K562 (cell line): Measurements from ENCODE around the gene ADNP2. TPM values are rescaled to one million over a fixed set of nuclear protein-coding genes. Genes with fewer than 3 reads are reported as not detected.
A peak's percentile ranks its signal among the peaks of the same experiment; 100 is the strongest.

Experiments
- ATAC-seq: fragments of 200-7000 bp; cut with Tn5 transposase; 3 replicates; pipeline ENCODE4 v1.9.1; 2020; ENCODE audit warnings: moderate library complexity
- BruUV-seq: library from RNA; stranded (reverse); fragments of 400-500 nt; replicated peaks from 2 replicates; lab custom pipeline; 2021; lab: Mats Ljungman, UMichigan
- CTCF ChIA-PET: fragments of 300-600 bp; formaldehyde crosslinking; extraction: SDS; loops from one replicate; lab custom pipeline; 2021; ENCODE audit warnings: low intra/inter-chr PET ratio; lab: Yijun Ruan, JAX
- POLR2A ChIA-PET: fragments of 300-600, 350-650 bp; sonication (Branson Sonifier 250); formaldehyde crosslinking; extraction: SDS; loops from one replicate; lab custom pipeline; 2021; ENCODE audit warnings: antibody characterized with exemption, inconsistent platforms; lab: Yijun Ruan, JAX
- DNase-seq, 4 experiments: peaks; one replicate each; pipeline versions ENCODE4 v3.0.0 to v3.0.0-alpha.2; 2011 to 2018; ENCODE audit warnings: low spot score in 3 of 4, mixed read lengths in 3 of 4; ENCODE audit errors: extremely low read depth in 1 of 4
- FAIRE-seq: peaks from 2 replicates; lab custom pipeline; 2011; peaks lifted over from hg19 to GRCh38; lab: Jason Lieb, UNC
- H2AFZ ChIP-seq: 2 replicates; pipeline ENCODE4 v1.6.0; 2011; ENCODE audit warnings: low read depth, low read length, control low read depth, inconsistent platforms
- H3K27ac ChIP-seq: fragments of 200-600 bp; 3 replicates; pipeline ENCODE4 v1.8.0; 2011; ENCODE audit warnings: low read depth, mild to moderate bottlenecking, control low read depth, inconsistent platforms, low read length, moderate library complexity, mixed read lengths; ENCODE audit errors: extremely low read depth
- H3K27me3 ChIP-seq, 2 experiments: fragments of 300-600 bp in 1 of 2; 2 replicates in 1 of 2; 3 replicates in 1 of 2; pipeline versions ENCODE4 v1.6.0 to v1.8.0; 2011; ENCODE audit warnings: inconsistent platforms in 2 of 2, low read length in 2 of 2, mild to moderate bottlenecking in 1 of 2, mixed read lengths in 1 of 2, moderate library complexity in 1 of 2; ENCODE audit not compliant: control insufficient read depth in 2 of 2, insufficient read depth in 2 of 2
- H3K36me3 ChIP-seq: fragments of 300-600 bp; 3 replicates; pipeline ENCODE4 v1.8.0; 2011; ENCODE audit warnings: mild to moderate bottlenecking, low read length, inconsistent platforms; ENCODE audit not compliant: control insufficient read depth, insufficient read depth
- H3K4me1 ChIP-seq, 2 experiments: fragments of 200-600 bp in 1 of 2; replicated peaks in 1 of 2; 2 replicates in 1 of 2; 3 replicates in 1 of 2; pipeline versions ENCODE4 v1.5.1 to v1.8.0; 2011; ENCODE audit warnings: inconsistent platforms in 2 of 2, low read length in 2 of 2, mild to moderate bottlenecking in 1 of 2, mixed read lengths in 1 of 2, moderate library complexity in 1 of 2; ENCODE audit not compliant: control insufficient read depth in 2 of 2, insufficient read depth in 2 of 2
- H3K4me2 ChIP-seq: 2 replicates; pipeline ENCODE4 v1.6.1; 2011; ENCODE audit warnings: low read length, control low read depth, inconsistent platforms, mixed read lengths; ENCODE audit not compliant: insufficient read depth
- H3K4me3 ChIP-seq: fragments of 200-600 bp; sonication (generic), shearing (Covaris generic); 2 replicates; pipeline ENCODE4 v1.5.1; 2016; ENCODE audit warnings: control low read depth, inconsistent platforms
- H3K79me2 ChIP-seq: fragments of 200-600 bp; 3 replicates; pipeline ENCODE4 v1.8.0; 2011; ENCODE audit warnings: low read length, inconsistent platforms; ENCODE audit not compliant: control insufficient read depth, insufficient read depth
- H3K9ac ChIP-seq, 2 experiments: 2 replicates each; pipeline versions ENCODE4 v1.6.0 to v1.6.1; 2011; ENCODE audit warnings: low read depth in 2 of 2, low read length in 2 of 2, control low read depth in 1 of 2, inconsistent platforms in 1 of 2, mild to moderate bottlenecking in 1 of 2, mixed read lengths in 1 of 2; ENCODE audit not compliant: insufficient read depth in 1 of 2
- H3K9me1 ChIP-seq: one replicate; pipeline ENCODE4 v1.6.0; 2011; ENCODE audit warnings: inconsistent platforms, mild to moderate bottlenecking, low read length, moderate library complexity; ENCODE audit not compliant: control insufficient read depth, insufficient read depth
- H3K9me3 ChIP-seq: replicated peaks from 2 replicates; pipeline ENCODE4 v1.5.1; 2011; ENCODE audit warnings: low read depth, low read length, inconsistent platforms; ENCODE audit not compliant: control insufficient read depth, insufficient read depth
- H4K20me1 ChIP-seq: replicated peaks from 2 replicates; pipeline ENCODE4 v1.6.1; 2011; ENCODE audit warnings: low read length, inconsistent platforms, mixed read lengths; ENCODE audit not compliant: control insufficient read depth, insufficient read depth
- CC2D1A ChIP-seq: fragments of 450-650 bp; IDR thresholded peaks from 2 replicates; pipeline ENCODE4 v1.6.1; 2017; ENCODE audit warnings: mild to moderate bottlenecking
- CHAMP1 ChIP-seq: fragments of 450-650 bp; IDR thresholded peaks from 2 replicates; pipeline ENCODE4 v1.6.1; 2016; ENCODE audit warnings: mild to moderate bottlenecking
- CHD4 ChIP-seq: fragments of 200-600 bp; sonication (generic); IDR thresholded peaks from 3 replicates; pipeline ENCODE4 v1.6.1; 2012; ENCODE audit warnings: low read depth, mild to moderate bottlenecking, mixed read lengths, low read length, inconsistent platforms; ENCODE audit not compliant: insufficient read depth, insufficient replicate concordance, poor library complexity, severe bottlenecking
- GATAD2A ChIP-seq: fragments of 450-650 bp; IDR thresholded peaks from 2 replicates; pipeline ENCODE4 v1.6.1; 2017
- LCOR ChIP-seq: sonication (generic); formaldehyde crosslinking; IDR thresholded peaks from 2 replicates; pipeline ENCODE4 v1.8.0; 2022; ENCODE audit warnings: mild to moderate bottlenecking, missing genetic modification reagents
- MCM3 ChIP-seq: fragments of 450-650 bp; IDR thresholded peaks from 2 replicates; pipeline ENCODE4 v1.6.1; 2016
- RBFOX2 ChIP-seq: fragments of 200-400 bp; formaldehyde crosslinking; IDR thresholded peaks from 2 replicates; pipeline ENCODE4 v1.6.1; 2017; ENCODE audit warnings: low read depth, mild to moderate bottlenecking, low read length, moderate library complexity
- RCOR1 ChIP-seq, 2 experiments: IDR thresholded peaks; 2 replicates each; pipeline ENCODE4 v1.6.1; 2012; ENCODE audit warnings: low read depth in 2 of 2, low read length in 2 of 2, borderline replicate concordance in 1 of 2, improper control_type of control experiment in 1 of 2
- SMC3 ChIP-seq: conservative IDR thresholded peaks from 2 replicates; pipeline ENCODE4 v1.6.1; 2011; ENCODE audit warnings: low read depth, low read length, improper control_type of control experiment; ENCODE audit not compliant: insufficient read depth
- XRCC4 ChIP-seq: IDR thresholded peaks from one replicate; pipeline ENCODE4 v1.6.1; 2011; ENCODE audit not compliant: insufficient read depth, insufficient read length; ENCODE audit errors: extremely low read depth
- ZNF12 ChIP-seq: sonication (generic); formaldehyde crosslinking; IDR thresholded peaks from 2 replicates; pipeline ENCODE4 v1.4.0; 2020; ENCODE audit warnings: mild to moderate bottlenecking, missing genetic modification reagents
- ZNF239 ChIP-seq: fragments of 250-450 bp; sonication (Bioruptor Pico); IDR thresholded peaks from 2 replicates; pipeline ENCODE4 v1.4.0; 2020; ENCODE audit warnings: mild to moderate bottlenecking
- WGBS: fragments of 100-300 bp; shearing (Covaris generic); methylation state at CpG from one replicate; pipeline ENCODE4 v1.1.6; 2016; ENCODE audit warnings: low coverage, mixed read lengths; ENCODE audit not compliant: insufficient coverage; ENCODE audit errors: missing lambda C conversion rate; 5-methylcytosine and 5-hydroxymethylcytosine counted together
- in situ Hi-C: fragments of 300-500 bp; cut with MboI; formaldehyde crosslinking; loops from 4 replicates; pipeline ENCODE4 v1.15.0; 2018; ENCODE audit warnings: inconsistent platforms, mixed read lengths
- intact Hi-C: fragments of 100-400 bp; cut with micrococcal nuclease; formaldehyde crosslinking; loops from 2 replicates; pipeline ENCODE4 v1.14.2; 2022
- polyA plus RNA-seq, 8 experiments: library from polyadenylated mRNA; depleted of rRNA in 4 of 8; stranded (reverse) in 5 of 8; unstranded in 3 of 8; fragments of >200 nt; fragmentation: Nextera tagmentation in 2 of 8; fragmentation: Illumina TruSeq in 1 of 8; extraction: Ambion mirVana in 2 of 8; extraction: Trizol in 1 of 8; gene quantifications; 2 replicates each; pipeline versions ENCODE4 v1.2.1 to v1.2.3, GENCODE V29; 2011 to 2014; ENCODE audit warnings: inconsistent platforms in 1 of 8, missing spikeins in 1 of 8
- total RNA-seq, 7 experiments: library from RNA; depleted of rRNA in 6 of 7; stranded (reverse); fragments of >200 nt in 6 of 7; fragmentation: Illumina TruSeq in 2 of 7; extraction: Trizol in 2 of 7; gene quantifications; 2 replicates each; pipeline versions ENCODE4 v1.2.1 to v1.2.3, GENCODE V29; 2011 to 2021; ENCODE audit warnings: low replicate concordance in 1 of 7
- TF ChIP-seq, protein P1 (sequence below): fragments of 250-450 bp; sonication (Bioruptor Pico); IDR thresholded peaks from 2 replicates; pipeline ENCODE4 v1.4.0; 2020; ENCODE audit warnings: mild to moderate bottlenecking, moderate library complexity
- TF ChIP-seq, protein P2 (sequence below), 3 experiments: IDR thresholded peaks in 2 of 3; conservative IDR thresholded peaks in 1 of 3; 2 replicates each; pipeline ENCODE4 v1.5.1; 2011 to 2012; ENCODE audit warnings: low read length in 3 of 3, mild to moderate bottlenecking in 3 of 3, control low read depth in 2 of 3, improper control_type of control experiment in 1 of 3, inconsistent platforms in 1 of 3, low read depth in 1 of 3, mixed read lengths in 1 of 3, moderate library complexity in 1 of 3; ENCODE audit not compliant: insufficient read depth in 2 of 3

ADNP2 gene
- total and polyA plus RNA-seq, 9 of the 15 experiments (the other 6 are each of a cell fraction or from before 2014, with no cell fraction given): 5.8 to 24.3 (median 16.0) TPM

DNA sequence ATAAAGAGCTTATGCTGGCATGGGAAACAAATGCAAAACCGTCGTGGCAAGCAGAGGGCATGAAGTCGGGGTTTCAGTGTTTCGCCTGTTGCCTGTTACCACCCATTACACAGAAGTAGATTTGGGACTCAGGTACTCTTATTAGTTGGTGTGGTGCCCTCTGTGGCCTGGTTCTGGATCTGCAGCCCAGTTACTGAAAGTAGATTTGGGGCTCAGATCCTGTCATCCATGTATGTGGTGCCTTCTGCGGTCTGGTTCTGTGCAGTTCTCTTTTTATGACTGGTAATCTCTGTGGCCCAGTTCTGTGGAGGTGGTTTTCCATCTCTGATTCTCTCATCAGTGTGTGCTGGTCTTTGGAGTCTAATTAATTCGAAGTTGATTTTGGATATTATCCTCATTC is 45.2 kb downstream of the ADNP2 start:
- intact Hi-C loops (loop anchor here (2.0 to 10.0 kb wide), 2 partner anchors 119 to 165 kb away; partner anchors contain the start of genes RBFA and TXNL4A), in situ Hi-C loops (loop anchor here (5.0 kb wide), 1 partner anchor 103 kb away; no protein-coding TSS in a partner anchor)
- no peaks in the 10 kb centered on the region for H3K27me3 ChIP-seq
- DNase-seq (peak; percentile 13 to 37 (median 28)), FAIRE-seq (no peak), ATAC-seq (peak; percentile 82)
- H4K20me1 ChIP-seq: no peaks in the 10 kb centered on the region
- H3K36me3 ChIP-seq: peaks cover 1% of the 10 kb centered on the region; the same call in 1 of the 3 replicates
- H3K9ac ChIP-seq: no peak overlapping the region
- H3K4me2 ChIP-seq: no peak overlapping the region
- no TSS peak for BruUV-seq
- POLR2A ChIA-PET: no interaction called here
- no peaks in the 10 kb centered on the region for H3K4me1 ChIP-seq
- no peaks in the 10 kb centered on the region for H3K9me3 ChIP-seq
- H3K9me1 ChIP-seq: no peaks in the 10 kb centered on the region
- CTCF ChIA-PET: interaction anchor here (0.7 kb wide), 1 partner anchor 131 kb away, joined by 3 read pairs; no protein-coding TSS in a partner anchor
- no peaks in the 10 kb centered on the region for H3K79me2 ChIP-seq
- no peak overlapping the region for H3K4me3 ChIP-seq
- no peak overlapping the region for H3K27ac ChIP-seq
- 23% methylated on average over 6 of the region's 6 CpGs for WGBS
- H2AFZ ChIP-seq: no peak overlapping the region
- TF ChIP-seq RBFOX2 (no peak), CHD4 (no peak), ZNF12 (no peak), LCOR (CRISPR knock-in tag) (no peak), RCOR1 (IDR thresholded peaks at IDR 0.05; ENCODE audit: borderline replicate concordance in 1 of 2, low read depth in 2 of 2, low read length in 2 of 2) (no peak), GATAD2A (no peak), SMC3 (0 out of 2 replicates have a peak, but pooled peaks have one; percentile 6), XRCC4 (no peak), CHAMP1 (no peak), ZNF239 (CRISPR knock-in tag) (no peak), MCM3 (no peak), CC2D1A (no peak)
- TF ChIP-seq, protein P1, sequence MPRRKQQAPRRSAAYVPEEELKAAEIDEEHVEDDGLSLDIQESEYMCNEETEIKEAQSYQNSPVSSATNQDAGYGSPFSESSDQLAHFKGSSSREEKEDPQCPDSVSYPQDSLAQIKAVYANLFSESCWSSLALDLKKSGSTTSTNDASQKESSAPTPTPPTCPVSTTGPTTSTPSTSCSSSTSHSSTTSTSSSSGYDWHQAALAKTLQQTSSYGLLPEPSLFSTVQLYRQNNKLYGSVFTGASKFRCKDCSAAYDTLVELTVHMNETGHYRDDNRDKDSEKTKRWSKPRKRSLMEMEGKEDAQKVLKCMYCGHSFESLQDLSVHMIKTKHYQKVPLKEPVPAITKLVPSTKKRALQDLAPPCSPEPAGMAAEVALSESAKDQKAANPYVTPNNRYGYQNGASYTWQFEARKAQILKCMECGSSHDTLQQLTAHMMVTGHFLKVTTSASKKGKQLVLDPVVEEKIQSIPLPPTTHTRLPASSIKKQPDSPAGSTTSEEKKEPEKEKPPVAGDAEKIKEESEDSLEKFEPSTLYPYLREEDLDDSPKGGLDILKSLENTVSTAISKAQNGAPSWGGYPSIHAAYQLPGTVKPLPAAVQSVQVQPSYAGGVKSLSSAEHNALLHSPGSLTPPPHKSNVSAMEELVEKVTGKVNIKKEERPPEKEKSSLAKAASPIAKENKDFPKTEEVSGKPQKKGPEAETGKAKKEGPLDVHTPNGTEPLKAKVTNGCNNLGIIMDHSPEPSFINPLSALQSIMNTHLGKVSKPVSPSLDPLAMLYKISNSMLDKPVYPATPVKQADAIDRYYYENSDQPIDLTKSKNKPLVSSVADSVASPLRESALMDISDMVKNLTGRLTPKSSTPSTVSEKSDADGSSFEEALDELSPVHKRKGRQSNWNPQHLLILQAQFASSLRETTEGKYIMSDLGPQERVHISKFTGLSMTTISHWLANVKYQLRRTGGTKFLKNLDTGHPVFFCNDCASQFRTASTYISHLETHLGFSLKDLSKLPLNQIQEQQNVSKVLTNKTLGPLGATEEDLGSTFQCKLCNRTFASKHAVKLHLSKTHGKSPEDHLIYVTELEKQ (CRISPR knock-in tag): no peak
- TF ChIP-seq, protein P2, sequence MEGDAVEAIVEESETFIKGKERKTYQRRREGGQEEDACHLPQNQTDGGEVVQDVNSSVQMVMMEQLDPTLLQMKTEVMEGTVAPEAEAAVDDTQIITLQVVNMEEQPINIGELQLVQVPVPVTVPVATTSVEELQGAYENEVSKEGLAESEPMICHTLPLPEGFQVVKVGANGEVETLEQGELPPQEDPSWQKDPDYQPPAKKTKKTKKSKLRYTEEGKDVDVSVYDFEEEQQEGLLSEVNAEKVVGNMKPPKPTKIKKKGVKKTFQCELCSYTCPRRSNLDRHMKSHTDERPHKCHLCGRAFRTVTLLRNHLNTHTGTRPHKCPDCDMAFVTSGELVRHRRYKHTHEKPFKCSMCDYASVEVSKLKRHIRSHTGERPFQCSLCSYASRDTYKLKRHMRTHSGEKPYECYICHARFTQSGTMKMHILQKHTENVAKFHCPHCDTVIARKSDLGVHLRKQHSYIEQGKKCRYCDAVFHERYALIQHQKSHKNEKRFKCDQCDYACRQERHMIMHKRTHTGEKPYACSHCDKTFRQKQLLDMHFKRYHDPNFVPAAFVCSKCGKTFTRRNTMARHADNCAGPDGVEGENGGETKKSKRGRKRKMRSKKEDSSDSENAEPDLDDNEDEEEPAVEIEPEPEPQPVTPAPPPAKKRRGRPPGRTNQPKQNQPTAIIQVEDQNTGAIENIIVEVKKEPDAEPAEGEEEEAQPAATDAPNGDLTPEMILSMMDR (IDR thresholded peaks at IDR 0.05 in 2 of 3, conservative IDR thresholded peaks at IDR 0.05 in 1 of 3; ENCODE audit: insufficient read depth in 2 of 3, low read depth in 1 of 3, low read length in 3 of 3): peak; percentile 44 to 61 (median 52)
